PC-9 (cell line): ENCODE measurements around the gene EXOC2. TPM values are rescaled to one million over a fixed set of nuclear protein-coding genes. Genes with fewer than 3 reads are reported as not detected.

Source experiments
- BruUV-seq: library from RNA; stranded (reverse); fragments of 400-500 nt; replicated peaks from 2 replicates; lab custom pipeline; 2021; lab: Mats Ljungman, UMichigan
- CTCF ChIA-PET: fragments of 300-600 bp; sonication (Branson Sonifier 250); formaldehyde crosslinking; loops from one replicate; lab custom pipeline; 2022; ENCODE audit warnings: antibody characterized with exemption; lab: Charles Lee
- POLR2A ChIA-PET: fragments of 300-600 bp; sonication (Branson Sonifier 250); formaldehyde crosslinking; loops from one replicate; lab custom pipeline; 2022; ENCODE audit warnings: antibody characterized with exemption; ENCODE audit not compliant: unreplicated experiment; lab: Charles Lee
- DNase-seq, 2 experiments: peaks; one replicate each; pipeline versions ENCODE4 v3.0.0 to v3.0.0-alpha.2; 2015 to 2022; ENCODE audit warnings: mixed read lengths in 1 of 2
- H2AFZ ChIP-seq: fragments of 200-600 bp; sonication (generic); 2 replicates; pipeline ENCODE4 v1.8.1; 2017; ENCODE audit warnings: antibody characterized with exemption
- H3F3A ChIP-seq: fragments of 200-600 bp; sonication (generic); 2 replicates; pipeline ENCODE4 v1.8.1; 2017; ENCODE audit warnings: antibody characterized with exemption, mild to moderate bottlenecking, low read depth; ENCODE audit not compliant: insufficient read depth
- H3K27ac ChIP-seq: fragments of 200-600 bp; sonication (generic); 2 replicates; pipeline ENCODE4 v1.6.1; 2016; ENCODE audit warnings: mixed run types
- H3K27me3 ChIP-seq: fragments of 200-600 bp; sonication (generic); 2 replicates; pipeline ENCODE4 v1.6.1; 2016; ENCODE audit warnings: low read depth, mixed run types; ENCODE audit not compliant: insufficient read depth
- H3K36me3 ChIP-seq: fragments of 200-600 bp; sonication (generic); 2 replicates; pipeline ENCODE4 v1.6.1; 2016; ENCODE audit warnings: low read depth, mixed run types
- H3K4me1 ChIP-seq: fragments of 200-600 bp; sonication (generic); replicated peaks from 2 replicates; pipeline ENCODE4 v1.6.1; 2016; ENCODE audit warnings: mixed run types; ENCODE audit not compliant: insufficient read depth
- H3K4me2 ChIP-seq: fragments of 200-600 bp; sonication (generic); 2 replicates; pipeline ENCODE4 v1.6.1; 2017; ENCODE audit warnings: mixed run types
- H3K4me3 ChIP-seq: fragments of 200-600 bp; sonication (generic); 2 replicates; pipeline ENCODE4 v1.6.1; 2016; ENCODE audit warnings: mixed run types
- H3K79me2 ChIP-seq: fragments of 200-600 bp; sonication (generic); 2 replicates; pipeline ENCODE4 v1.6.1; 2017; ENCODE audit warnings: low read depth, mixed run types
- H3K9me2 ChIP-seq: fragments of 200-600 bp; sonication (generic); 2 replicates; pipeline ENCODE4 v1.8.1; 2017; ENCODE audit warnings: mild to moderate bottlenecking; ENCODE audit not compliant: insufficient read depth
- H3K9me3 ChIP-seq: fragments of 200-600 bp; sonication (generic); 2 replicates; pipeline ENCODE4 v1.8.1; 2016; ENCODE audit warnings: low read depth; ENCODE audit not compliant: insufficient read depth
- H4K20me1 ChIP-seq: fragments of 200-600 bp; sonication (generic); 2 replicates; pipeline ENCODE4 v1.8.1; 2017; ENCODE audit not compliant: insufficient read depth
- EZH2 ChIP-seq: fragments of 200-600 bp; sonication (generic); IDR thresholded peaks from 2 replicates; pipeline ENCODE4 v1.8.0; 2017; ENCODE audit warnings: antibody characterized with exemption, low read depth
- intact Hi-C: fragments of 100-400 bp; cut with micrococcal nuclease; formaldehyde crosslinking; loops from one replicate; pipeline ENCODE4 v1.10.0; 2022; ENCODE audit not compliant: unreplicated experiment
- total RNA-seq: library from RNA; stranded (reverse); gene quantifications from 2 replicates; pipeline ENCODE4 v1.2.3, GENCODE V29; 2021
- TF ChIP-seq, protein P1 (sequence below): fragments of 200-600 bp; sonication (generic); conservative IDR thresholded peaks from 2 replicates; pipeline ENCODE4 v1.6.1; 2017; ENCODE audit warnings: mixed run types, antibody characterized with exemption, mild to moderate bottlenecking, moderate library complexity

Gene EXOC2
- total RNA-seq, 1 experiment from 2014 or later: 28.2 TPM

DNA sequence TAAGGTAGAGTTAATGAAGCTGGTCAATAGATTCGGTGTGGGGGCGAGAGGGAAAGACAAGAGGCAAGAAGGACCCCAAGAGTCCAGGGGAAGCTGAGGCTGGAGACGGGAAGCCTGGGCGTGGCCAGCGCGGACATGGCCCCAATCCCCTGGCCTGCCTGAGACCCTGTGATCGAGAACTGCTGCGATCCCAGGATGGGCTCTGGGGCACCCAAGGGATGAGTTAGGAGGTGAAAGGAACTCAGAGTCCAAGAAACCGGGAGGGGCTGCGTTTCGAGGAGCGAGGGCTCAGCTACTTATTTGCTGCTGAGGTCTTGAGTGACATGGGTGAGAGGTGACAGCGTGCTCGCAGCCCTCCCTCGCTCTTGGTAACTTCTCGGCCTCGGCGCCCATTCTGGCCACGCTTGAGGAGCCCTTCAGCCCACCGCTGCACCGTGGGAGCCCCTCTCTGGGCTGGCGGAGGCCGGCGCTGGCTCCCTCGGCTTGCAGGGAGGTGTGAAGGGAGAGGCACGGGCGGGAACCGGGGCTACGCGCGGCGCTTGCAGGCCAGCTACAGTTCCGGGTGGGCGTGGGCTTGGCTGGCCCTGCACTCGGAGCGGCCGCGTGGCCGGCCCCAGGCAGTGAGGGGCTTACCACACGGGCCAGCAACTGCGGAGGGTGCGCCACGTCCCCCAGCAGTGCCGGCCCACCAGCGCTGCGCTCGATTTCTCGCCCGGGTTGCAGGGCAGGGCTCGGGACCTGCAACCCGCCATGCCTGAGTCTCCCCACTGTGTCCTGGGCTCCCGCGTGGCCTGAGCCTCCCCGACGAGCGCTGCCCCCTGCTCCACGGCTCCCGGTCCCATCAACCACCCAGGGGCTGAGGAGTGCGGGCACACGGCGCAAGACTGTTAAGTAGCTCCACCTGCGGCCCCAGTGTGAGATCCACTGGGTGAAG is 243.2 kb downstream of the EXOC2 start:
- no peak overlapping the region for H2AFZ ChIP-seq
- POLR2A ChIA-PET: no interaction called here
- no peaks in the 10 kb centered on the region for H3K9me3 ChIP-seq
- no peaks in the 10 kb centered on the region for H3K4me1 ChIP-seq
- no peaks in the 10 kb centered on the region for H4K20me1 ChIP-seq
- H3K79me2 ChIP-seq: no peaks in the 10 kb centered on the region
- CTCF ChIA-PET: no interaction called here
- BruUV-seq: no TSS peak
- H3K4me3 ChIP-seq: no peak overlapping the region
- DNase-seq: no peak
- no peak overlapping the region for H3K27ac ChIP-seq
- H3K9me2 ChIP-seq: no peaks in the 10 kb centered on the region
- no peaks in the 10 kb centered on the region for H3K36me3 ChIP-seq
- peaks cover 45% of the 10 kb centered on the region for H3K27me3 ChIP-seq
- intact Hi-C loops: no loop called here
- H3F3A ChIP-seq: no peaks in the 10 kb centered on the region
- TF ChIP-seq EZH2: no peak
- TF ChIP-seq, protein P1, sequence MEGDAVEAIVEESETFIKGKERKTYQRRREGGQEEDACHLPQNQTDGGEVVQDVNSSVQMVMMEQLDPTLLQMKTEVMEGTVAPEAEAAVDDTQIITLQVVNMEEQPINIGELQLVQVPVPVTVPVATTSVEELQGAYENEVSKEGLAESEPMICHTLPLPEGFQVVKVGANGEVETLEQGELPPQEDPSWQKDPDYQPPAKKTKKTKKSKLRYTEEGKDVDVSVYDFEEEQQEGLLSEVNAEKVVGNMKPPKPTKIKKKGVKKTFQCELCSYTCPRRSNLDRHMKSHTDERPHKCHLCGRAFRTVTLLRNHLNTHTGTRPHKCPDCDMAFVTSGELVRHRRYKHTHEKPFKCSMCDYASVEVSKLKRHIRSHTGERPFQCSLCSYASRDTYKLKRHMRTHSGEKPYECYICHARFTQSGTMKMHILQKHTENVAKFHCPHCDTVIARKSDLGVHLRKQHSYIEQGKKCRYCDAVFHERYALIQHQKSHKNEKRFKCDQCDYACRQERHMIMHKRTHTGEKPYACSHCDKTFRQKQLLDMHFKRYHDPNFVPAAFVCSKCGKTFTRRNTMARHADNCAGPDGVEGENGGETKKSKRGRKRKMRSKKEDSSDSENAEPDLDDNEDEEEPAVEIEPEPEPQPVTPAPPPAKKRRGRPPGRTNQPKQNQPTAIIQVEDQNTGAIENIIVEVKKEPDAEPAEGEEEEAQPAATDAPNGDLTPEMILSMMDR: no peak
- H3K4me2 ChIP-seq: no peak overlapping the region

DNA sequence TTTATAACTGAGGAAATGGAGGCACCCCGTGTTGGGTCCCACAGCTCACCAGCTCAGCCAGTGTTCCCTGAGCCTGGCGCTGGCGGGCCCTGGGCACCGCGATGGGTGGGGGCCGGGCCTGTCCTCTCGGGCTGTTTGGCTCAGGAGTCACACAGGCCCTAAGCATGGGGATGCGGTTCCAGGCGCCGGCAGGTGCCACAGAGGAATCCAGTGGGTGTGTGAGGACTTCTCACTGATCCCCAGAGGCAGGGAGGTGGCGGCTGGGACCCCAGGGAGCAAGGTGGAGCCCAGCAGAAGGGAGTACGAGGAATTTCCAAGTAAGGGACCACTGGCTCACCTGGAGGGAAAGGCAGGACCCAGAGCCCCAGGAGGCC is 243.9 kb downstream of the EXOC2 start:
- CTCF ChIA-PET: no interaction called here
- TF ChIP-seq, protein P1: no peak
- no peak for TF ChIP-seq EZH2
- intact Hi-C loops: no loop called here

DNA sequence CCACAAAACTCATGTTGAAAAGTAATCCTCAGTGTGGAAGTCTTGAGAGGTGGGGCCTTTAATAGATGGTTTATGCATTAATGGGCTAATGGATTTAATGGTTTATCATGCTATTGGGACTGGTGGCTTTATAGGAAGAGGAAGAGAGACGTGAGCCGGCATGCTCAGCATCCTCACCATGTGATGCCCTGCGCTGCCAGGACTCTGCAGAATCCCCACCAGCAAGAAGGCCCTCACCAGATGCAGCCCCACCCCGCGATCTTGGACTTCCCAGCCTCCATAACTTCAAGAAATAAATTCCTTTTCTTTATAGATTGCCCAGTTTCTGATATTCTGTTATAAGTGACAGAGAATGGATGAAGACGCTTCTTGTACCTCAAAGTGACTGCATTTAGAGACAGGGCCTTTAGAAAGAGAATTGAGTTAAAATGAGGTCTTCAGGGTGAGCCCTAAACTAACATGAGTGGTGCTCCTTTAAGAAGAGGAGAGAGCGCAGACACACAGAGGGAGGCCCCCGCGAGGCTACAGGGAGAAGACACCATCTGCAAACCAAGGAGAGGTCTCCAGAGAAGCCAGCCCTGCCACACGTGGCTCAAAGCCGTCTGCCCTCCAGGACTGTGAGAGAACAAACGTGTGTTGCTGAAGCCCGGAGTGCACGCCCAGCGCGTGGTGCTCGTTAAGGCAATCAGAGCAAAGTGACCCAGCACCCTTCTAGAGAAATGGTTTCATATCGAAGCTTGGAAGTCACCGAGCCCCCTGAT is 244.5 kb downstream of the EXOC2 start:
- intact Hi-C loops: no loop called here
- no peak overlapping the region for H3K4me2 ChIP-seq
- no peak overlapping the region for H3K4me3 ChIP-seq
- ChIA-PET POLR2A (no interaction called here), CTCF (no interaction called here)
- peaks cover 37% of the 10 kb centered on the region for H3K27me3 ChIP-seq
- H3K79me2 ChIP-seq: no peaks in the 10 kb centered on the region
- no peaks in the 10 kb centered on the region for H3K9me2 ChIP-seq
- H3F3A ChIP-seq: no peaks in the 10 kb centered on the region
- H3K4me1 ChIP-seq: no peaks in the 10 kb centered on the region
- no peak overlapping the region for H2AFZ ChIP-seq
- H4K20me1 ChIP-seq: no peaks in the 10 kb centered on the region
- no TSS peak for BruUV-seq
- H3K36me3 ChIP-seq: no peaks in the 10 kb centered on the region
- no peaks in the 10 kb centered on the region for H3K9me3 ChIP-seq
- no peak overlapping the region for H3K27ac ChIP-seq
- no peak for DNase-seq
- TF ChIP-seq, protein P1: no peak
- TF ChIP-seq EZH2: no peak

More for the DNA sequence above, 243.9 kb downstream of the EXOC2 start:
- H3F3A ChIP-seq: no peaks in the 10 kb centered on the region
- POLR2A ChIA-PET: no interaction called here
- no peaks in the 10 kb centered on the region for H3K9me3 ChIP-seq
- no peak overlapping the region for H2AFZ ChIP-seq
- DNase-seq: no peak
- BruUV-seq: no TSS peak
- H3K27me3 ChIP-seq: peaks cover 38% of the 10 kb centered on the region
- no peak overlapping the region for H3K4me2 ChIP-seq
- H3K9me2 ChIP-seq: no peaks in the 10 kb centered on the region
- H3K4me1 ChIP-seq: no peaks in the 10 kb centered on the region
- H3K36me3 ChIP-seq: no peaks in the 10 kb centered on the region
- H3K4me3 ChIP-seq: no peak overlapping the region
- no peak overlapping the region for H3K27ac ChIP-seq
- no peaks in the 10 kb centered on the region for H3K79me2 ChIP-seq
- no peaks in the 10 kb centered on the region for H4K20me1 ChIP-seq
